H1 (cell line): ENCODE data around the gene RNF114. TPM values are rescaled to one million over a fixed set of nuclear protein-coding genes. Genes with fewer than 3 reads are reported as not detected.
A peak's percentile ranks its signal among the peaks of the same experiment; 100 is the strongest.

Experiments
- CTCF ChIA-PET: fragments of 300-600 bp; sonication (Branson Sonifier 250); formaldehyde crosslinking; loops from one replicate; lab custom pipeline; 2021; ENCODE audit not compliant: partially characterized antibody; lab: Charles Lee
- POLR2A ChIA-PET: fragments of 300-600 bp; sonication (Branson Sonifier 250); formaldehyde crosslinking; loops from one replicate; lab custom pipeline; 2021; ENCODE audit warnings: inconsistent platforms; ENCODE audit not compliant: partially characterized antibody; lab: Charles Lee
- DNase-seq, 2 experiments: peaks; one replicate each; pipeline versions ENCODE4 v3.0.0 to v3.0.0-alpha.2; 2010 to 2022; ENCODE audit warnings: low spot score in 2 of 2, low read depth in 1 of 2, mixed read lengths in 1 of 2
- FAIRE-seq: peaks from 2 replicates; lab custom pipeline; 2011; peaks lifted over from hg19 to GRCh38; lab: Jason Lieb, UNC
- H2AFZ ChIP-seq: 2 replicates; pipeline ENCODE4 v1.8.1; 2012; ENCODE audit warnings: low read length, inconsistent platforms
- H2AK5ac ChIP-seq: 2 replicates; pipeline ENCODE4 v1.6.1; 2013; ENCODE audit warnings: low read depth, low read length
- H2BK120ac ChIP-seq: replicated peaks from 2 replicates; pipeline ENCODE3; 2013; ENCODE audit warnings: low read depth, low read length, inconsistent platforms
- H2BK12ac ChIP-seq: 2 replicates; pipeline ENCODE4 v1.6.1; 2013; ENCODE audit warnings: low read depth, low read length
- H2BK15ac ChIP-seq: 2 replicates; pipeline ENCODE4 v1.6.1; 2013; ENCODE audit warnings: low read length
- H2BK20ac ChIP-seq: 2 replicates; pipeline ENCODE4 v1.6.1; 2013; ENCODE audit warnings: low read length
- H2BK5ac ChIP-seq: 2 replicates; pipeline ENCODE4 v1.6.1; 2013; ENCODE audit warnings: low read depth, low read length
- H3K14ac ChIP-seq: 2 replicates; pipeline ENCODE4 v1.6.1; 2013; ENCODE audit warnings: inconsistent platforms; ENCODE audit not compliant: insufficient read length
- H3K18ac ChIP-seq: 2 replicates; pipeline ENCODE4 v1.6.1; 2013; ENCODE audit warnings: low read length; ENCODE audit errors: extremely low read depth
- H3K23ac ChIP-seq: 2 replicates; pipeline ENCODE4 v1.6.1; 2013; ENCODE audit warnings: inconsistent platforms; ENCODE audit not compliant: insufficient read length
- H3K23me2 ChIP-seq: 2 replicates; pipeline ENCODE4 v1.6.1; 2013; ENCODE audit warnings: low read depth, low read length
- H3K27ac ChIP-seq: 2 replicates; pipeline ENCODE4 v1.6.1; 2011; ENCODE audit warnings: low read depth, low read length, inconsistent platforms
- H3K27me3 ChIP-seq, 4 experiments: replicated peaks in 1 of 4; 1 replicate in 1 of 4; 2 replicates in 3 of 4; pipeline versions ENCODE4 v1.6.1 to v1.8.1; 2011 to 2013; ENCODE audit warnings: low read length in 3 of 4, mild to moderate bottlenecking in 3 of 4, inconsistent platforms in 2 of 4, mixed read lengths in 2 of 4, moderate library complexity in 1 of 4; ENCODE audit not compliant: control insufficient read depth in 3 of 4, insufficient read depth in 3 of 4; ENCODE audit errors: extremely low read depth in 1 of 4
- H3K36me3 ChIP-seq, 4 experiments: 2 replicates each; pipeline versions ENCODE4 v1.6.1 to v1.8.1; 2011 to 2013; ENCODE audit warnings: mild to moderate bottlenecking in 4 of 4, low read length in 3 of 4, moderate library complexity in 2 of 4, control low read depth in 1 of 4, inconsistent platforms in 1 of 4; ENCODE audit not compliant: insufficient read depth in 4 of 4, control insufficient read depth in 2 of 4
- H3K4ac ChIP-seq: replicated peaks from 2 replicates; pipeline ENCODE3; 2013; ENCODE audit warnings: low read length, low read depth, mixed read lengths, inconsistent platforms; ENCODE audit not compliant: insufficient read length
- H3K4me1 ChIP-seq, 4 experiments: replicated peaks in 1 of 4; 1 replicate in 1 of 4; 2 replicates in 3 of 4; pipeline versions ENCODE4 v1.6.1 to v1.8.1; 2011 to 2013; ENCODE audit warnings: low read length in 3 of 4, inconsistent platforms in 2 of 4, mixed read lengths in 1 of 4; ENCODE audit not compliant: insufficient read depth in 4 of 4, control insufficient read depth in 3 of 4
- H3K4me2 ChIP-seq, 2 experiments: 2 replicates each; pipeline versions ENCODE4 v1.6.1 to v1.8.1; 2011 to 2013; ENCODE audit warnings: low read depth in 2 of 2, low read length in 2 of 2, control low read depth in 1 of 2, inconsistent platforms in 1 of 2, mild to moderate bottlenecking in 1 of 2; ENCODE audit not compliant: insufficient read depth in 1 of 2
- H3K4me3 ChIP-seq, 4 experiments: fragments of 200-600, 300-600 bp in 1 of 4; sonication (generic), shearing (Covaris generic), sonication (Bioruptor Twin) in 1 of 4; 2 replicates each; pipeline versions ENCODE4 v1.5.1 to v1.8.1; 2011 to 2016; ENCODE audit warnings: low read length in 4 of 4, low read depth in 3 of 4, control low read depth in 2 of 4, inconsistent platforms in 2 of 4, mild to moderate bottlenecking in 2 of 4, mixed read lengths in 1 of 4, moderate library complexity in 1 of 4; ENCODE audit not compliant: insufficient read depth in 2 of 4; ENCODE audit errors: extremely low read depth in 1 of 4
- H3K56ac ChIP-seq: replicated peaks from 2 replicates; pipeline ENCODE3; 2013; ENCODE audit warnings: low read depth, mild to moderate bottlenecking, mixed read lengths, low read length, inconsistent platforms; ENCODE audit not compliant: insufficient read length
- H3K79me1 ChIP-seq: 2 replicates; pipeline ENCODE4 v1.6.1; 2013; ENCODE audit warnings: low read depth, low read length, control low read depth
- H3K79me2 ChIP-seq, 2 experiments: 2 replicates each; pipeline versions ENCODE4 v1.6.1 to v1.8.1; 2012 to 2013; ENCODE audit warnings: low read length in 2 of 2, mild to moderate bottlenecking in 2 of 2, inconsistent platforms in 1 of 2; ENCODE audit not compliant: insufficient read depth in 2 of 2, control insufficient read depth in 1 of 2
- H3K9ac ChIP-seq, 4 experiments: replicated peaks in 1 of 4; 1 replicate in 1 of 4; 2 replicates in 3 of 4; pipeline versions ENCODE4 v1.6.1 to v1.8.1; 2011 to 2013; ENCODE audit warnings: low read depth in 3 of 4, low read length in 3 of 4, control low read depth in 2 of 4, mild to moderate bottlenecking in 2 of 4, moderate library complexity in 2 of 4, inconsistent platforms in 1 of 4; ENCODE audit errors: extremely low read depth in 1 of 4
- H3K9me3 ChIP-seq, 2 experiments: 2 replicates each; pipeline versions ENCODE4 v1.6.1 to v1.8.1; 2012 to 2013; ENCODE audit warnings: mild to moderate bottlenecking in 2 of 2, moderate library complexity in 2 of 2, control low read depth in 1 of 2, inconsistent platforms in 1 of 2, low read depth in 1 of 2, low read length in 1 of 2, mixed read lengths in 1 of 2; ENCODE audit not compliant: insufficient read depth in 2 of 2
- H4K20me1 ChIP-seq, 2 experiments: replicated peaks in 1 of 2; 2 replicates each; pipeline versions ENCODE3 to v1.8.1; 2011 to 2013; ENCODE audit warnings: inconsistent platforms in 2 of 2, low read length in 2 of 2, mild to moderate bottlenecking in 1 of 2; ENCODE audit not compliant: insufficient read depth in 2 of 2, control insufficient read depth in 1 of 2
- H4K5ac ChIP-seq: 2 replicates; pipeline ENCODE4 v1.6.1; 2013; ENCODE audit warnings: low read length, low read depth, mixed read lengths, inconsistent platforms; ENCODE audit not compliant: insufficient read length
- H4K8ac ChIP-seq: 2 replicates; pipeline ENCODE4 v1.8.0; 2013; ENCODE audit warnings: mild to moderate bottlenecking, moderate library complexity, low read length, inconsistent platforms; ENCODE audit not compliant: insufficient read depth; ENCODE audit errors: extremely low read depth
- H4K91ac ChIP-seq: replicated peaks from 2 replicates; pipeline ENCODE3; 2013; ENCODE audit warnings: low read length, mixed read lengths, inconsistent platforms; ENCODE audit not compliant: insufficient read length
- ASH2L ChIP-seq: fragments of 200-600, 300-600 bp; sonication (generic); IDR thresholded peaks from one replicate; pipeline ENCODE4 v1.7.1; 2017; ENCODE audit warnings: low read length
- CBX5 ChIP-seq: fragments of 300-800, 300-1000 bp; sonication (generic); IDR thresholded peaks from 2 replicates; pipeline ENCODE4 v1.7.1; 2016; ENCODE audit warnings: antibody characterized with exemption, low read length, low read depth
- CBX8 ChIP-seq: fragments of 300-800, 300-1000 bp; sonication (generic); IDR thresholded peaks from 2 replicates; pipeline ENCODE4 v1.7.1; 2016; ENCODE audit warnings: low read depth, low read length, borderline replicate concordance
- CEBPB ChIP-seq: IDR thresholded peaks from 2 replicates; pipeline ENCODE4 v1.6.1; 2012; ENCODE audit warnings: low read depth, low read length
- GABPA ChIP-seq: IDR thresholded peaks from 2 replicates; pipeline ENCODE4 v1.6.1; 2011; ENCODE audit warnings: mild to moderate bottlenecking, low read length, moderate library complexity, borderline replicate concordance; ENCODE audit not compliant: insufficient read depth
- HDAC6 ChIP-seq: IDR thresholded peaks from one replicate; pipeline ENCODE4 v1.7.1; 2012; ENCODE audit warnings: low read depth, mild to moderate bottlenecking, inconsistent platforms, low read length, moderate library complexity
- JUND ChIP-seq: IDR thresholded peaks from 2 replicates; pipeline ENCODE4 v1.6.1; 2011; ENCODE audit warnings: mild to moderate bottlenecking, improper control_type of control experiment, low read length
- KDM1A ChIP-seq: fragments of 200-600, 300-600 bp; sonication (generic); IDR thresholded peaks from 2 replicates; pipeline ENCODE4 v1.7.1; 2016; ENCODE audit warnings: mild to moderate bottlenecking, low read length, borderline replicate concordance
- KDM5A ChIP-seq: fragments of 200-600 bp; IDR thresholded peaks from 2 replicates; pipeline ENCODE4 v1.7.1; 2012; ENCODE audit warnings: mild to moderate bottlenecking, low read length, inconsistent platforms, mixed read lengths
- RFX5 ChIP-seq: IDR thresholded peaks from 2 replicates; pipeline ENCODE4 v1.6.1; 2011; ENCODE audit warnings: low read depth, low read length, improper control_type of control experiment, borderline replicate concordance
- TEAD4 ChIP-seq: IDR thresholded peaks from 2 replicates; pipeline ENCODE4 v1.6.1; 2012; ENCODE audit warnings: low read depth, low read length, inconsistent platforms, mixed read lengths
- YY1 ChIP-seq: IDR thresholded peaks from 2 replicates; pipeline ENCODE4 v1.6.1; 2011; ENCODE audit warnings: low read depth, mild to moderate bottlenecking, low read length
- WGBS, 2 experiments: shearing (Covaris generic) in 1 of 2; methylation state at CpG; one replicate each; pipeline versions ENCODE4 v1.1.6 to v1.1.7; 2013 to 2015; ENCODE audit warnings: low lambda C conversion rate in 2 of 2, mixed read lengths in 2 of 2, inconsistent platforms in 1 of 2, low coverage in 1 of 2, missing lambda C conversion rate in 1 of 2; ENCODE audit not compliant: insufficient replicate concordance in 2 of 2, insufficient coverage in 1 of 2, insufficient read length in 1 of 2; ENCODE audit errors: extremely low coverage in 1 of 2, missing lambda C conversion rate in 1 of 2; 5-methylcytosine and 5-hydroxymethylcytosine counted together
- polyA plus RNA-seq, 7 experiments: library from polyadenylated mRNA; depleted of rRNA in 3 of 7; stranded (reverse) in 5 of 7; unstranded in 2 of 7; fragments of >200 nt in 5 of 7; fragments of 200-250 nt in 2 of 7; gene quantifications; 1 replicate in 5 of 7; 2 replicates in 1 of 7; 4 replicates in 1 of 7; pipeline versions ENCODE4 v1.2.1 to v1.2.3, GENCODE V29; 2011 to 2013; ENCODE audit warnings: missing spikeins in 2 of 7, mixed read lengths in 2 of 7
- total RNA-seq: library from RNA; stranded (reverse); fragmentation: NEBNext Ultra II Directional; extraction: Animal tissue kit (Norgen Biotek cat#: 25700); gene quantifications from 2 replicates; pipeline ENCODE4 v1.2.1, GENCODE V29; 2021

RNF114 gene
- total and polyA plus RNA-seq, 2 of the 8 experiments (the other 6 are each of a cell fraction or from before 2014, with no cell fraction given), result 81.7 to 89.9 TPM

GRCh38 chr20:49915380-49916145 lies 20.6 kb upstream of the RNF114 start, which contains the start of gene SPATA2:
SPATA2 (minus strand) TSS chr20:49915529; CDS start chr20:49908490, 7,039 bp downstream.
- H3K27me3 ChIP-seq, result no peaks in the 10 kb centered on the region
- DNase-seq (peak; percentile 80 to 96), FAIRE-seq (no peak)
- peak within 1 kb of the TSS; percentile 71 to 99 (median 96) for H3K4me3 ChIP-seq
- no peak within 1 kb of the TSS for H2AK5ac ChIP-seq
- H3K9me3 ChIP-seq, result no peaks in the 10 kb centered on the region
- H2BK5ac ChIP-seq, result peak within 1 kb of the TSS; percentile 100
- peaks cover 9% of the 10 kb centered on the region for H3K79me1 ChIP-seq
- H3K36me3 ChIP-seq, result no peaks in the 10 kb centered on the region
- H3K4me2 ChIP-seq, result peak within 1 kb of the TSS; percentile 57 to 99
- H2BK12ac ChIP-seq, result peak within 1 kb of the TSS; percentile 100
- H3K23me2 ChIP-seq, result peaks cover 8% of the 10 kb centered on the region
- H3K56ac ChIP-seq, result peak within 1 kb of the TSS; percentile 93
- peak within 1 kb of the TSS; percentile 84 to 99 (median 95) for H3K9ac ChIP-seq
- H3K4me1 ChIP-seq, result peaks cover 0 to 6% (median 3%) of the 10 kb centered on the region in 4 experiments; a peak in 2 of 7 replicates
- H4K5ac ChIP-seq, result peak within 1 kb of the TSS; percentile 100
- peak within 1 kb of the TSS; percentile 100 for H3K27ac ChIP-seq
- peak within 1 kb of the TSS; percentile 96 for H3K4ac ChIP-seq
- peaks cover 0 to 8% of the 10 kb centered on the region in 2 experiments for H4K20me1 ChIP-seq
- H2BK20ac ChIP-seq, result peak within 1 kb of the TSS; percentile 89; the same call in 1 of the 2 replicates
- POLR2A ChIA-PET, result interaction anchor here (0.7 to 3.8 kb wide), 5 partner anchors 9 to 134 kb away, joined by 3 to 17 read pairs (median 4); no protein-coding TSS in a partner anchor
- CTCF ChIA-PET, result interaction anchor here (0.6 to 1.9 kb wide), 14 partner anchors 9 to 665 kb away, joined by 3 to 6 read pairs (median 3); no protein-coding TSS in a partner anchor
- H3K18ac ChIP-seq, result peak within 1 kb of the TSS; percentile 99
- peak within 1 kb of the TSS; percentile 99 for H4K91ac ChIP-seq
- no peak within 1 kb of the TSS for H3K14ac ChIP-seq
- peak within 1 kb of the TSS; percentile 100 for H4K8ac ChIP-seq
- H2BK120ac ChIP-seq, result peak within 1 kb of the TSS; percentile 99
- 1% methylated on average over 69 of the region's 69 CpGs; no CpG with 5 or more reads in 1 of the 2 experiments for WGBS, 2 experiments
- no peak within 1 kb of the TSS for H3K23ac ChIP-seq
- peak within 1 kb of the TSS; percentile 100 for H2AFZ ChIP-seq
- H2BK15ac ChIP-seq, result 0 out of 2 replicates have a peak within 1 kb of the TSS, but pooled peaks have one; percentile 88
- peaks cover 4 to 41% of the 10 kb centered on the region in 2 experiments; a peak in 3 of 4 replicates for H3K79me2 ChIP-seq
- peak; percentile 99 for TF ChIP-seq KDM1A
- peak; percentile 97 for TF ChIP-seq GABPA
- no peak; the same call in 1 of the 2 replicates for TF ChIP-seq CEBPB
- TF ChIP-seq HDAC6, result no peak
- no peak for TF ChIP-seq CBX8
- TF ChIP-seq ASH2L, result peak; percentile 90
- TF ChIP-seq RFX5, result no peak
- no peak; the same call in 1 of the 2 replicates for TF ChIP-seq YY1
- peak; percentile 79 for TF ChIP-seq JUND
- no peak for TF ChIP-seq CBX5
- TF ChIP-seq KDM5A, result no peak; the same call in 1 of the 2 replicates
- TF ChIP-seq TEAD4, result no peak
